Measurements from ENCODE around the gene ASB6.

- TF ChIP-seq CTCF (conservative IDR thresholded peaks at IDR 0.05; ENCODE audit: low read length) (no peak), EZH2phosphoT487 (IDR thresholded peaks at IDR 0.05; ENCODE audit: borderline replicate concordance, low read depth, low read length) (no peak)
Observed at GRCh38 chr9:129637673-129638439, 4.1 kb downstream of the ASB6 start.
